H1 (cell line): Measurements from ENCODE around the gene ZBTB1.

Experiments used
- ASH2L ChIP-seq: fragments of 200-600, 300-600 bp; sonication (generic); IDR thresholded peaks from one replicate; pipeline ENCODE4 v1.7.1; 2017; ENCODE audit warnings: low read length
- GABPA ChIP-seq: IDR thresholded peaks from 2 replicates; pipeline ENCODE4 v1.6.1; 2011; ENCODE audit warnings: mild to moderate bottlenecking, low read length, moderate library complexity, borderline replicate concordance; ENCODE audit not compliant: insufficient read depth
- GTF2F1 ChIP-seq: IDR thresholded peaks from 2 replicates; pipeline ENCODE4 v1.6.1; 2012; ENCODE audit warnings: low read depth, low read length, improper control_type of control experiment, borderline replicate concordance
- HDAC6 ChIP-seq: IDR thresholded peaks from one replicate; pipeline ENCODE4 v1.7.1; 2012; ENCODE audit warnings: low read depth, mild to moderate bottlenecking, inconsistent platforms, low read length, moderate library complexity
- POLR2A ChIP-seq, 2 experiments: IDR thresholded peaks; 1 replicate in 1 of 2; 2 replicates in 1 of 2; pipeline ENCODE4 v1.6.1; 2011; ENCODE audit warnings: low read depth in 2 of 2, low read length in 2 of 2, mild to moderate bottlenecking in 2 of 2; ENCODE audit errors: control extremely low read depth in 1 of 2
- YY1 ChIP-seq: IDR thresholded peaks from 2 replicates; pipeline ENCODE4 v1.6.1; 2011; ENCODE audit warnings: low read depth, mild to moderate bottlenecking, low read length
- TF ChIP-seq, protein P1 (sequence below), 3 experiments: IDR thresholded peaks; 1 replicate in 2 of 3; 2 replicates in 1 of 3; pipeline versions ENCODE4 v1.5.1 to v1.6.1; 2011; ENCODE audit warnings: low read length in 3 of 3, mild to moderate bottlenecking in 3 of 3, inconsistent platforms in 2 of 3, low read depth in 1 of 3, moderate library complexity in 1 of 3; ENCODE audit not compliant: insufficient read depth in 1 of 3; ENCODE audit errors: control extremely low read depth in 1 of 3
- TF ChIP-seq, protein P2 (sequence below): IDR thresholded peaks from 2 replicates; pipeline ENCODE4 v1.6.1; 2011; ENCODE audit warnings: low read depth, mild to moderate bottlenecking, low read length; ENCODE audit not compliant: insufficient read depth
- TF ChIP-seq, protein P3 (sequence below): IDR thresholded peaks from 2 replicates; pipeline ENCODE4 v1.6.1; 2012; ENCODE audit warnings: low read length, inconsistent platforms

DNA sequence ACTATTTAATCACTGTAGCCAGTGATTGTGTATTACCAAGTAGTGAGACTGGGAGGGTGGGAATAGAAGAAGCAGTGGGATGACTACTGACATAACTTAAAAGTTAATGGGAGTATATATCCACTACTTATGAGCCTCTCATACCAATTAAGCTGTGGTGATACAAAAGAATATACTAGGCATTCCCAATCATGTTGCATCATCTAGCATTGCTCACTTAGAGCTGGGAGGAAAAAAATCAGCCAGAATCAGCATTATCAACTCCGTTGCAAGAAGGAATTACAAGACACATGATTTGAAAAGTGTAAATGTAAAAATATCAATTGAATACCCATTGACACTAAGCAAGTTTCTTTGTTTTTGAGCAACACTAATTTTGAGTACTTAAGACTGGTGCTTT lies 44.4 kb downstream of the ZBTB1 start:
- TF ChIP-seq, protein P1, sequence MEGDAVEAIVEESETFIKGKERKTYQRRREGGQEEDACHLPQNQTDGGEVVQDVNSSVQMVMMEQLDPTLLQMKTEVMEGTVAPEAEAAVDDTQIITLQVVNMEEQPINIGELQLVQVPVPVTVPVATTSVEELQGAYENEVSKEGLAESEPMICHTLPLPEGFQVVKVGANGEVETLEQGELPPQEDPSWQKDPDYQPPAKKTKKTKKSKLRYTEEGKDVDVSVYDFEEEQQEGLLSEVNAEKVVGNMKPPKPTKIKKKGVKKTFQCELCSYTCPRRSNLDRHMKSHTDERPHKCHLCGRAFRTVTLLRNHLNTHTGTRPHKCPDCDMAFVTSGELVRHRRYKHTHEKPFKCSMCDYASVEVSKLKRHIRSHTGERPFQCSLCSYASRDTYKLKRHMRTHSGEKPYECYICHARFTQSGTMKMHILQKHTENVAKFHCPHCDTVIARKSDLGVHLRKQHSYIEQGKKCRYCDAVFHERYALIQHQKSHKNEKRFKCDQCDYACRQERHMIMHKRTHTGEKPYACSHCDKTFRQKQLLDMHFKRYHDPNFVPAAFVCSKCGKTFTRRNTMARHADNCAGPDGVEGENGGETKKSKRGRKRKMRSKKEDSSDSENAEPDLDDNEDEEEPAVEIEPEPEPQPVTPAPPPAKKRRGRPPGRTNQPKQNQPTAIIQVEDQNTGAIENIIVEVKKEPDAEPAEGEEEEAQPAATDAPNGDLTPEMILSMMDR (IDR thresholded peaks at IDR 0.05; ENCODE audit: control extremely low read depth in 1 of 3, insufficient read depth in 1 of 3, low read depth in 1 of 3, low read length in 3 of 3): no peak
- TF ChIP-seq, protein P2, sequence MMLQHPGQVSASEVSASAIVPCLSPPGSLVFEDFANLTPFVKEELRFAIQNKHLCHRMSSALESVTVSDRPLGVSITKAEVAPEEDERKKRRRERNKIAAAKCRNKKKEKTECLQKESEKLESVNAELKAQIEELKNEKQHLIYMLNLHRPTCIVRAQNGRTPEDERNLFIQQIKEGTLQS: no peak
- TF ChIP-seq POLR2A (IDR thresholded peaks at IDR 0.05; ENCODE audit: control extremely low read depth in 1 of 2, low read depth in 2 of 2, low read length in 2 of 2) (no peak), HDAC6 (no peak), ASH2L (no peak), YY1 (no peak), GABPA (no peak), GTF2F1 (no peak)
- TF ChIP-seq, protein P3, sequence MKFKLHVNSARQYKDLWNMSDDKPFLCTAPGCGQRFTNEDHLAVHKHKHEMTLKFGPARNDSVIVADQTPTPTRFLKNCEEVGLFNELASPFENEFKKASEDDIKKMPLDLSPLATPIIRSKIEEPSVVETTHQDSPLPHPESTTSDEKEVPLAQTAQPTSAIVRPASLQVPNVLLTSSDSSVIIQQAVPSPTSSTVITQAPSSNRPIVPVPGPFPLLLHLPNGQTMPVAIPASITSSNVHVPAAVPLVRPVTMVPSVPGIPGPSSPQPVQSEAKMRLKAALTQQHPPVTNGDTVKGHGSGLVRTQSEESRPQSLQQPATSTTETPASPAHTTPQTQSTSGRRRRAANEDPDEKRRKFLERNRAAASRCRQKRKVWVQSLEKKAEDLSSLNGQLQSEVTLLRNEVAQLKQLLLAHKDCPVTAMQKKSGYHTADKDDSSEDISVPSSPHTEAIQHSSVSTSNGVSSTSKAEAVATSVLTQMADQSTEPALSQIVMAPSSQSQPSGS: no peak
